Measurements from ENCODE around the gene DNAJC4. TPM values are rescaled to one million over a fixed set of nuclear protein-coding genes. Genes with fewer than 3 reads are reported as not detected.

Gene DNAJC4
- total and polyA plus RNA-seq, 2 donors from 2014 or later, result 31.1 to 102 TPM

- FAIRE-seq (no peak), DNase-seq (no peak)
- no peak overlapping the region for H3K27ac ChIP-seq (ENCODE audit: low read depth in 2 of 2, low read length in 2 of 2)
- H3K4me3 ChIP-seq (ENCODE audit: low read length in 3 of 3), result no peak overlapping the region
- H3K27me3 ChIP-seq (ENCODE audit: control insufficient read depth, insufficient read depth, low read length), result no peaks in the 10 kb centered on the region
- no peak for TF ChIP-seq CTCF (IDR thresholded peaks at IDR 0.05; ENCODE audit: borderline replicate concordance, extremely low read depth, insufficient read depth)
- H3K9ac ChIP-seq (ENCODE audit: low read length in 3 of 3), result no peak overlapping the region
- peaks cover 0 to 2% (median 0%) of the 10 kb centered on the region in 3 donors for H3K4me1 ChIP-seq (ENCODE audit: control insufficient read depth in 2 of 3, insufficient read depth in 2 of 3, low read depth in 1 of 3, low read length in 3 of 3)
- H3K9me3 ChIP-seq (ENCODE audit: control insufficient read depth in 2 of 3, insufficient read depth in 1 of 3, low read length in 3 of 3), result no peaks in the 10 kb centered on the region
- H3K36me3 ChIP-seq (ENCODE audit: control insufficient read depth in 2 of 3, insufficient read depth in 3 of 3, low read length in 3 of 3), result peaks cover 0 to 4% (median 2%) of the 10 kb centered on the region in 3 donors
- intact Hi-C loops (cut with DNase I), result no loop called here
Observed at GRCh38 chr11:64276653-64277431, 46.5 kb downstream of the DNAJC4 start.

- intact Hi-C loops (cut with DNase I), result no loop called here
- FAIRE-seq (no peak), DNase-seq (peak in 1 of 5 donors; percentile 60)
- Histone ChIP-seq H3K4me1 (ENCODE audit: control insufficient read depth in 2 of 3, insufficient read depth in 2 of 3, low read depth in 1 of 3, low read length in 3 of 3) (peaks cover 0 to 5% (median 4%) of the 10 kb centered on the region in 3 donors), H3K9me3 (ENCODE audit: control insufficient read depth in 2 of 3, insufficient read depth in 1 of 3, low read length in 3 of 3) (no peaks in the 10 kb centered on the region), H3K4me3 (ENCODE audit: low read length in 3 of 3) (no peak overlapping the region), H3K36me3 (ENCODE audit: control insufficient read depth in 2 of 3, insufficient read depth in 3 of 3, low read length in 3 of 3) (peaks cover 0 to 4% (median 0%) of the 10 kb centered on the region in 3 donors), H3K9ac (ENCODE audit: low read length in 3 of 3) (no peak overlapping the region), H3K27me3 (ENCODE audit: control insufficient read depth, insufficient read depth, low read length) (no peaks in the 10 kb centered on the region), H3K27ac (ENCODE audit: low read depth in 2 of 2, low read length in 2 of 2) (no peak overlapping the region)
- no peak for TF ChIP-seq CTCF (IDR thresholded peaks at IDR 0.05; ENCODE audit: borderline replicate concordance, extremely low read depth, insufficient read depth)
Observed at GRCh38 chr11:64278576-64279190, 48.3 kb downstream of the DNAJC4 start.

GRCh38 chr11:64281957-64282770, 51.8 kb downstream of the DNAJC4 start:
- H3K4me3 ChIP-seq (ENCODE audit: low read length in 3 of 3), result no peak overlapping the region
- no peak overlapping the region for H3K27ac ChIP-seq (ENCODE audit: low read depth in 2 of 2, low read length in 2 of 2)
- FAIRE-seq, result no peak
- H3K4me1 ChIP-seq (ENCODE audit: control insufficient read depth in 2 of 3, insufficient read depth in 2 of 3, low read depth in 1 of 3, low read length in 3 of 3), result peaks cover 0 to 17% (median 4%) of the 10 kb centered on the region in 3 donors
- no peak for DNase-seq
- H3K9me3 ChIP-seq (ENCODE audit: control insufficient read depth in 2 of 3, insufficient read depth in 1 of 3, low read length in 3 of 3), result no peaks in the 10 kb centered on the region
- no peak overlapping the region for H3K9ac ChIP-seq (ENCODE audit: low read length in 3 of 3)
- TF ChIP-seq CTCF (IDR thresholded peaks at IDR 0.05; ENCODE audit: borderline replicate concordance, extremely low read depth, insufficient read depth), result no peak
- intact Hi-C loops (cut with DNase I), result no loop called here
- no peaks in the 10 kb centered on the region for H3K27me3 ChIP-seq (ENCODE audit: control insufficient read depth, insufficient read depth, low read length)
- H3K36me3 ChIP-seq (ENCODE audit: control insufficient read depth in 2 of 3, insufficient read depth in 3 of 3, low read length in 3 of 3), result peaks cover 0 to under 1% (median 0%) of the 10 kb centered on the region in 3 donors
